Natural killer cell treated with Interleukin-12 subunit alpha and Interleukin-12 subunit beta and Interleukin-15 and Interleukin-18, amount 100 ng/mL, for 72 hours (primary cell): Measurements from ENCODE around the gene FLNC. TPM values are rescaled to one million over a fixed set of nuclear protein-coding genes. Genes with fewer than 3 reads are reported as not detected.

Experiments used
- ATAC-seq, 2 donors: fragments of 150-1000 bp; cut with Tn5 transposase in 1 of 2; sonication (Bioruptor Pico), chemical (Tn5 transposase) in 1 of 2; 2 replicates each; pipeline ENCODE4 v1.10.0; 2021
- DNase-seq: peaks from one replicate; pipeline ENCODE4 v3.0.0; 2022; ENCODE audit warnings: low spot score
- H3K27ac Mint-ChIP-seq, 2 donors: 1 replicate in 1 of 2; 2 replicates in 1 of 2; pipeline ENCODE4 v1.8.0; 2022; ENCODE audit warnings: mixed read lengths in 2 of 2, mild to moderate bottlenecking in 1 of 2, moderate library complexity in 1 of 2
- H3K27me3 Mint-ChIP-seq, 2 donors: 1 replicate in 1 of 2; 2 replicates in 1 of 2; pipeline ENCODE4 v1.8.0; 2022; ENCODE audit warnings: mixed read lengths in 2 of 2
- H3K36me3 Mint-ChIP-seq: one replicate; pipeline ENCODE4 v1.8.0; 2022; ENCODE audit warnings: mixed read lengths
- H3K4me1 Mint-ChIP-seq, 2 donors: 1 replicate in 1 of 2; 2 replicates in 1 of 2; pipeline ENCODE4 v1.8.0; 2022; ENCODE audit warnings: low read depth in 2 of 2, mixed read lengths in 2 of 2, mild to moderate bottlenecking in 1 of 2
- H3K4me3 Mint-ChIP-seq: one replicate; pipeline ENCODE4 v1.8.0; 2022; ENCODE audit warnings: mixed read lengths
- H3K9me3 Mint-ChIP-seq: 2 replicates; pipeline ENCODE4 v1.8.0; 2022; ENCODE audit warnings: mixed read lengths
- total RNA-seq, 2 donors: library from RNA; stranded (reverse); gene quantifications; one replicate each; pipeline ENCODE4 v1.2.3, GENCODE V29; 2022

The FLNC gene
- total RNA-seq, 2 donors from 2014 or later, result not detected

DNA sequence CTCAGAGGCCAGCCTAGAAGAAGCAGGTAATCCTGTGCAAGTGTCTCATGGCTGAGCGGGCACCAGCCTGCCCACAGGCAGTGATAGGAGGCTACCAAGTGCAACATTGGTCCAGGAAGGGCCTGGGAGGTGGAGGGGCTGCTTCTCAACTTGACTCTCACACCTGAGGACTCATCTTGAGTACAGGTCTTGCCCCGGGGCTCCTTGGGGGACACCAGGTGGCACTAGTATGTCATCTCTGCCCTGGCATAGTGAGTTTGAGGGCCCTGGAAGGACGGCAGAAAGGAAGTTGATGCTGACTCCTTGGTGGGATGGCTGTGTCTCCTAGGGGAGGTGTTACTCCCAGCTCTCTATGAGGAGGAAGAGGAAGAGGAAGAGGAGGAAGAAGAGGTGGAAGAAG lies 36.2 kb upstream of the FLNC start:
- Mint-ChIP-seq H3K4me1 (peaks cover 4 to 7% of the 10 kb centered on the region in 2 donors), H3K27me3 (no peaks in the 10 kb centered on the region), H3K4me3 (no peak overlapping the region), H3K36me3 (no peaks in the 10 kb centered on the region), H3K27ac (no peak overlapping the region), H3K9me3 (no peaks in the 10 kb centered on the region)
- ATAC-seq (no peak), DNase-seq (no peak)

DNA sequence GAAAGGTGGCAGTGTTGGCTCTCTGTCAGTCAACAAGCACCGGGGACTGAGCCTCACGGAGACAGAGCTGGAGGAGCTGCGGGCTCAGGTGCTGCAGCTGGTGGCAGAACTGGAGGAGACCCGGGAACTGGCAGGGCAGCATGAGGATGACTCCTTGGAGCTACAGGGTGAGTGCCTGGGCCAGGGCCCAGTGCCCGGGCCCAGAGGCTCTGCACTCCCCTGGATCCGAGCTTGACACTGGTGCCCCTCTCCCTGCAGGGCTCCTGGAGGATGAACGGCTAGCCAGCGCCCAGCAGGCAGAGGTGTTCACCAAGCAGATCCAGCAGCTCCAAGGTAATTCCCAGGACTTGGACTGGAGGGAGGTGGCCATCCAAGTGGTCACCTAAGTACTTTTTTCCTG lies 35.8 kb upstream of the FLNC start:
- ATAC-seq (no peak), DNase-seq (no peak)
- no peak overlapping the region for H3K27ac Mint-ChIP-seq

GRCh38 chr7:128795129-128795528 lies 35.1 kb upstream of the FLNC start:
- DNase-seq, result no peak
- no peaks in the 10 kb centered on the region for H3K9me3 Mint-ChIP-seq
- H3K27ac Mint-ChIP-seq, result peak overlapping the region in 1 of 2 donors; percentile 30
- no peak for ATAC-seq
- peaks cover 3 to 4% of the 10 kb centered on the region in 2 donors for H3K4me1 Mint-ChIP-seq
- no peaks in the 10 kb centered on the region for H3K27me3 Mint-ChIP-seq
- H3K4me3 Mint-ChIP-seq, result no peak overlapping the region
- no peaks in the 10 kb centered on the region for H3K36me3 Mint-ChIP-seq

More for the DNA sequence above, 35.8 kb upstream of the FLNC start:
- Mint-ChIP-seq H3K4me3 (no peak overlapping the region), H3K27me3 (no peaks in the 10 kb centered on the region), H3K4me1 (peaks cover 3 to 4% of the 10 kb centered on the region in 2 donors), H3K9me3 (no peaks in the 10 kb centered on the region), H3K36me3 (no peaks in the 10 kb centered on the region)

GRCh38 chr7:128796327-128796726 lies 33.9 kb upstream of the FLNC start:
- H3K9me3 Mint-ChIP-seq, result no peaks in the 10 kb centered on the region
- ATAC-seq (no peak), DNase-seq (peak; percentile 29)
- H3K27me3 Mint-ChIP-seq, result no peaks in the 10 kb centered on the region
- H3K4me3 Mint-ChIP-seq, result no peak overlapping the region
- H3K27ac Mint-ChIP-seq, result no peak overlapping the region
- no peaks in the 10 kb centered on the region for H3K4me1 Mint-ChIP-seq
- no peaks in the 10 kb centered on the region for H3K36me3 Mint-ChIP-seq

- Mint-ChIP-seq H3K36me3 (no peaks in the 10 kb centered on the region), H3K9me3 (no peaks in the 10 kb centered on the region), H3K4me1 (no peaks in the 10 kb centered on the region), H3K4me3 (no peak overlapping the region), H3K27ac (no peak overlapping the region), H3K27me3 (no peaks in the 10 kb centered on the region)
- DNase-seq (peak; percentile 13), ATAC-seq (no peak)
These were observed 30.8 kb upstream of the FLNC start for GRCh38 chr7:128799451-128799850.

DNA sequence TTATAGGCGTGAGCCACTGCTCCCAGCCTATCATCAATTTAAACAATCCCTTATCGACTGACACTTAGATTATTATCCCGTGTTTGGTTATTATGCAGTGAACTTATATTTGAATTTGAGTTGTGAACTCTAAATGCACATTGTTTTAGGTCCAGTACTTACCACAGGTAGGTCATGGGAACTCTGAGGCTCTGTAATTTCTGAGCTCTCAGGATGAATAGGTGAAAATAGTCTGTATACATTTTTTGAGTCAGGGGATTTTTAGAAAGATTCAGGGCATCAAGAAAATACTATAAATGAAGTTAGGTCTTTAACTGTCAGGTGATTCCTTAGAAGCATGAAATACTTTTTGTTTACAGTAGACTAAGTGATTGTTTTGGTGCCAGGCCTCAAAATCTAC lies 29.6 kb upstream of the FLNC start:
- Mint-ChIP-seq H3K4me3 (no peak overlapping the region), H3K4me1 (no peaks in the 10 kb centered on the region), H3K27ac (no peak overlapping the region), H3K27me3 (no peaks in the 10 kb centered on the region), H3K36me3 (no peaks in the 10 kb centered on the region), H3K9me3 (no peaks in the 10 kb centered on the region)
- DNase-seq, result no peak
- ATAC-seq, result no peak

- no peaks in the 10 kb centered on the region for H3K36me3 Mint-ChIP-seq
- no peaks in the 10 kb centered on the region for H3K9me3 Mint-ChIP-seq
- ATAC-seq (no peak), DNase-seq (no peak)
- H3K27ac Mint-ChIP-seq, result no peak overlapping the region
- no peaks in the 10 kb centered on the region for H3K4me1 Mint-ChIP-seq
- no peaks in the 10 kb centered on the region for H3K27me3 Mint-ChIP-seq
- H3K4me3 Mint-ChIP-seq, result no peak overlapping the region
These were observed 29.2 kb upstream of the FLNC start for GRCh38 chr7:128801003-128801402.

GRCh38 chr7:128801667-128802418 lies 28.4 kb upstream of the FLNC start:
- H3K27me3 Mint-ChIP-seq, result no peaks in the 10 kb centered on the region
- no peaks in the 10 kb centered on the region for H3K9me3 Mint-ChIP-seq
- H3K4me3 Mint-ChIP-seq, result no peak overlapping the region
- H3K4me1 Mint-ChIP-seq, result no peaks in the 10 kb centered on the region
- no peak for ATAC-seq
- DNase-seq, result no peak
- H3K27ac Mint-ChIP-seq, result no peak overlapping the region
- no peaks in the 10 kb centered on the region for H3K36me3 Mint-ChIP-seq

DNA sequence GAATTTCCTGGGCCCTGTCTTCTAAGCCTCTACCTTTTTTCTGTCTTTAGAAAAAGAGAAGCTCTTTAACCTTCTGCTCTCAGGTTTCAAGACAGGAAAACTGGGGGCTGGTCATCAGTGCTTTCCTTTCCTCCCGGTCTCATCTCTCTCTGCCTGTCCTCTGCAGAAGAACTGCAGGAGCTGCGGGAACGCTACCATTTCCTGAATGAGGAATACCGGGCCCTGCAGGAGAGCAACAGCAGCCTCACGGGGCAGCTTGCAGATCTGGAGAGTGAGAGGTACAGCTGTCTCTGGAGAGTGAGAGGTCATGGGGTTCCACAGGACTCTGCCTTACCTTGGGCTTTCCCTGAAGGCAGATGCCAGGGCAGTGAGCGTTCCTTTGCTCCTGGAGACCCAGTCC lies 25.7 kb upstream of the FLNC start:
- Mint-ChIP-seq H3K27me3 (no peaks in the 10 kb centered on the region), H3K4me3 (no peak overlapping the region), H3K36me3 (no peaks in the 10 kb centered on the region), H3K27ac (no peak overlapping the region), H3K9me3 (no peaks in the 10 kb centered on the region), H3K4me1 (no peaks in the 10 kb centered on the region)
- DNase-seq (no peak), ATAC-seq (no peak)

DNA sequence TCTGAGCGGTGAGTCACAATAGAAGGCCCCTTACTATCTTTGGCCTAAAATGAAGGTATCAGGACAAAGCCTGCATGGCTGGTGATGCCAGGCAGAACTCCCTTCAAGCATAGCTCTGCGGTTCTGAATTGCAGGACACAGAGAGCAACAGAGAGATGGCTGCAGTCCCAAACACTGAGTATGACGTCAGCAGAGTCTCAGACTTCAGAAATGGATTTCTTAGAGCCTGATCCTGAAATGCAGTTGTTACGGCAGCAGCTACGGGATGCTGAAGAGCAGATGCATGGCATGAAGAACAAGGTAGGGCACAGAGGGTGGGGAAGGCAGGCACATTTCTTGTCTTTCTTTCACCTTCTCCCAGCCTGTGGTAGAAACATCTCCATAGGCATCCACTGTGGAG lies 25.0 kb upstream of the FLNC start:
- Mint-ChIP-seq H3K27ac (no peak overlapping the region), H3K27me3 (no peaks in the 10 kb centered on the region)
- peak; percentile 13 for DNase-seq

GRCh38 chr7:128807191-128807590 lies 23.0 kb upstream of the FLNC start:
- Mint-ChIP-seq H3K4me3 (no peak overlapping the region), H3K36me3 (no peaks in the 10 kb centered on the region), H3K27ac (no peak overlapping the region), H3K4me1 (no peaks in the 10 kb centered on the region), H3K9me3 (no peaks in the 10 kb centered on the region), H3K27me3 (no peaks in the 10 kb centered on the region)
- peak; percentile 53 for DNase-seq
- no peak for ATAC-seq

More for the DNA sequence above, 25.0 kb upstream of the FLNC start:
- Mint-ChIP-seq H3K4me1 (no peaks in the 10 kb centered on the region), H3K4me3 (no peak overlapping the region), H3K36me3 (no peaks in the 10 kb centered on the region), H3K9me3 (no peaks in the 10 kb centered on the region)
- no peak for ATAC-seq

- H3K4me3 Mint-ChIP-seq, result no peak overlapping the region
- ATAC-seq (no peak), DNase-seq (no peak)
- no peaks in the 10 kb centered on the region for H3K4me1 Mint-ChIP-seq
- H3K9me3 Mint-ChIP-seq, result no peaks in the 10 kb centered on the region
- H3K27me3 Mint-ChIP-seq, result no peaks in the 10 kb centered on the region
- no peak overlapping the region for H3K27ac Mint-ChIP-seq
- no peaks in the 10 kb centered on the region for H3K36me3 Mint-ChIP-seq
These were observed 20.8 kb upstream of the FLNC start for GRCh38 chr7:128809363-128809762.

DNA sequence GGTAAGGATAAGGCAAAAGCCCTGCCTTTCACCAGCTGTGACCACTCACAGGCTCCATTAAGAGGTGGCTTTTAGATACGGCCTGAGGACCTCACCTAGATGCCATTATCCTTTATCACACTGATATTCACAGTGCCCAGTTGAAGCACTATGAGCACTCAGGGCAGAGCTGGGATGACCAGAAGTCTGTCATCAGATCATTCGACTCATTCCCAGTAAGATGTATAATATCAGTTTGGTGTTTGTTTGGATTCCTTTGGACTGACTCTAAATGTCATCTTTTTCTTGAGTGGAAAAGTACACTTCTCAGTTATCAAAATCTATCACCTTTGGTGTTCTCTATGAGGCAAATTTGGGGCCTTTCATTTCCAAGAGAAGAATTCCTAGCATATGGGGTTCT lies 19.7 kb upstream of the FLNC start:
- no peaks in the 10 kb centered on the region for H3K4me1 Mint-ChIP-seq
- no peak overlapping the region for H3K4me3 Mint-ChIP-seq
- H3K27me3 Mint-ChIP-seq, result peaks cover 0 to 4% of the 10 kb centered on the region in 2 donors
- ATAC-seq (no peak), DNase-seq (no peak)
- no peaks in the 10 kb centered on the region for H3K9me3 Mint-ChIP-seq
- no peaks in the 10 kb centered on the region for H3K36me3 Mint-ChIP-seq
- no peak overlapping the region for H3K27ac Mint-ChIP-seq

DNA sequence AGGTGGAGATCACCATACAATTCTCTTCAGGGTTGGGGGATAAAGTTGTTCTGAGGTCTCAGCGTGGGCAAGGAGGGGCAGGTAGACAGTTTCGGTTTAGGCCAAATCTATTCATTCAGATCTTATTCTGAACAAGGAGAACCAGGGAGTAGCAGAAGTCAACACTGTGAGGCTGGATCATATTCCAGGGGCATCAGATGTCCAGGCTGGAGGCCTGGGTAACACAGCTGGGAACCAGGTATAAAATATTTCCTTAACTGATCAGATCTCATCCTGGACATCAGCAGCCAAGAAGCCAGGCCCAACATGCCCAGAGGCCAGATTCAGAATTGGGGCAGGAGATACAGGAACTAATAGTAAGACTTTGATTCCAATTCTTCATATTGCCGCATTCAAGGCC lies 19.2 kb upstream of the FLNC start:
- no peaks in the 10 kb centered on the region for H3K4me1 Mint-ChIP-seq
- no peak for ATAC-seq
- no peak overlapping the region for H3K4me3 Mint-ChIP-seq
- no peak for DNase-seq
- H3K9me3 Mint-ChIP-seq, result no peaks in the 10 kb centered on the region
- peaks cover 0 to 5% of the 10 kb centered on the region in 2 donors for H3K27me3 Mint-ChIP-seq
- H3K27ac Mint-ChIP-seq, result no peak overlapping the region
- no peaks in the 10 kb centered on the region for H3K36me3 Mint-ChIP-seq
